Inflammatory macrophage treated with lipopolysaccharide for 1 hour (primary cell): ENCODE measurements around the gene SENP5.

Source experiments
- DNase-seq, 2 donors: peaks; one replicate each; pipeline ENCODE4 v3.0.0-alpha.2; 2020 to 2022

Gene SENP5

GRCh38 chr3:196969660-196970546, 102.2 kb downstream of the SENP5 start:
- DNase-seq: peak; percentile 37 to 81

DNA sequence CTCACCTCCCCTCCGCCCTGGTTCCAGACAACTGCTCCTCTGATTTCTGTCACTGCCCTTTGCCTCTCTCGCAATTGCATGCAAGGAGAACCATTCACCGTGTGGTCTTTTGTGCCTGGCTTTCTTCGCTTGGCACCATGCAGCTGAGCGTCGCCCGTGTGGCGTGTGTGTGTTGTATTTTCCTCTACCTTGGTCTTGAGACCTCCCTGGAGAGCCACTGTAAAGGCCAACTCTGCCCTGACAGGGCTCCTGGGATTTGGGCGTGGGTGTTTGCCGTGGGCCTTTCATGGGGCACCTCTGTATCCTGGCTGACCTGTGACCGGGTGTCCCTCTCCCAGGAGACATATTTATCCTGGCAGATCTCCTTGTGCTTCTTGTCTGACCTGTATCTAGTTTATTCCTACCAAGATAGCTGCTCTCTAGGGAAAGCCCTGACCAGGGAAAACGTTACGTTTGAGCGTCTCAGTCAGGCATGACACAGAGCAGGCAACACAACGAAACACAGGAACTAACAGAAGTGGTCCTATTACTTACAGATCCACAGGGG, 102.9 kb downstream of the SENP5 start:
- no peak for DNase-seq

DNA sequence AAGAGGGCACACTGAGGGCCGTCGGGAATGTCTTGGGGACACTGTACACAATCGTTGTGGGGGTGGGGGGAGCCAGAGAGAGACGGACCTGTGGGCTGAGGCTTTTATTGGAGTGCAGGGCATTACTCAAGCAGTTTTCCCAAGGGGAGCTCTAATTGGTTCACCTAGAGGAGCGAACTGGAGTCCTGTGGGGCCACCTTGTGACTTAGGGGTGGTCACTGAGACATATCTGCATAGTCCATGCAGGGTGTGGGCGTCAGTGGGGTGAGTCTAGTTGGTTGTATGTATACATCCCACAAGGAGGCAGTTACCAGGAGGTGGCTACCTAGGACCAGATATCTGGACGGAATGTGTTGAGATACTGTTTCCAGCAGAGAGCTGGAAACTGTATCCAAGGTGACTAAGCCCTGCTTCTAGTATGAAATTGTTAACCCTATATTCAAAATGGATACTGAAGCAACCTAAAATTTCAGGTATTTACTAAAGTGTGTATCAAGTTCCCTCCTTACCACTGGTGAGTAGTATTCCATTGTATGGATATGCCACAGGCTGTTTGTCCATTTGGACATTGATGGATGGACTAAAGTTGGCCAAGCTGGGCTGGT, 103.5 kb downstream of the SENP5 start:
- DNase-seq: no peak

GRCh38 chr3:196974661-196975060, 106.9 kb downstream of the SENP5 start:
- DNase-seq: no peak

GRCh38 chr3:196975349-196975748, 107.6 kb downstream of the SENP5 start:
- no peak for DNase-seq

GRCh38 chr3:196976941-196977340, 109.2 kb downstream of the SENP5 start:
- DNase-seq: no peak

DNA sequence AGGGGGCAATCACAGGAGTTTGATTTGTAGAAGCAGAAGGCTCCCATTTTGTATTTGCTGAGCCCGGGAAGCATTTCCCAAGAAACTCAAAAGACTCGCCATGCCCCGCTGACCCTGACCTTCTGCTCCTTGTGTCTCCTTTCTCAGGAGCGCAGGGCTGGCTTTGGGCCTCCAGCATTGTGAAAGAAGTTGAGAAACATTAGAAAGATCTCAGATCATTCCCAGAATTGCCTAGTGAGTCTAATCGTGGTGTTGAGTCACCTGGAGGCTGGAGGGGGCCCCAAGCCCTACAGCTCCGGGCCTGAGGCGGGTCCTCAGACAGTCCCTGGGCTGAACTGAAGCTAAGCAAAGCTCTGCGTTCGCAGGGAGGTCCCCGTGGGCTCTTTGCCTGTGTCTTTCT, 111.8 kb downstream of the SENP5 start:
- no peak for DNase-seq

DNA sequence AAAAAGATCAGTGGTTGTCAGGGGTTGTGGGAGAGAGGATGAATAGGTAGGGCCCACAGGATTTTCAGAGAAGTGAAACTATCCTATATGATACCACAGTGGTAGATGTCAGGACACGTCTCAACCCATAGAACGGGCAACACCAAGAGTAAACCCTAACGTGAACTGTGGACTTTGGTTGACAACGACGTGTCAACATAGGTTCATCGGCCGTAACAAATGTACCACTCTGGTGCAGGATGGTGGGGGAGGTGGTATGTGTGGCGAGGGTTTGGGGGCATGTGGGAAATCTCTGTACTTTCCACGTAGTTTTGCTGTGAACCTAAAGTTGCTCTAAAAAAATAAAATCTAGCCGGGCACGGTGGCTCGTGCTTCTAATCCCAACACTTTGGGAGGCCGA, 113.9 kb downstream of the SENP5 start:
- no peak for DNase-seq

DNA sequence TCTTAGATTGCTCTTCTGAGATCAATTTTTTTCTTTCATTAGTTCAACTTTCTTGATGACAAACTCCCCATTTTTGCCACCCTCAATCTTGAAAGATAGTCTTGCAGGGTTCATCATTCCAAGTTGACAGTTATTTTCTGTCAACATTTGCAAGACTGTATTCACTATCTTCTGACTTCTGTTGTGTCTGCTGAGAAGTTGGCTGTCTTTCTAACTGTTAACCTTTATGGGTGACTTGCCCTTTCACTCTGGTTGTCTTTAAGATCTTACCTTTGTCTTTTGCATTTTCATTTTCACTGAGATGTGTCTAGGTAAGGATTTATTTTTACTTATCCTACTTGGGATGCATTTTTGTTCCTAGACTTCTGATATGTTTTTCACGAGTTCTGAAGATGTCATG, 115.5 kb downstream of the SENP5 start:
- DNase-seq: no peak
